GM23248 (cell line): ENCODE measurements around the gene ZNF326.
"Not testable (repeated sequence)": the region's sequence is repeated elsewhere in the genome, so short reads cannot be mapped to it uniquely, and the experiment has no call there.

Experiments
- EZH2 ChIP-seq: fragments of 200-600 bp; sonication (generic); IDR thresholded peaks from 2 replicates; pipeline ENCODE4 v1.6.1; 2018; ENCODE audit warnings: antibody characterized with exemption, mild to moderate bottlenecking; ENCODE audit not compliant: insufficient read depth, poor library complexity, severe bottlenecking
- EZH2phosphoT487 ChIP-seq: fragments of 200-600 bp; sonication (generic); IDR thresholded peaks from 2 replicates; pipeline ENCODE4 v1.6.1; 2018; ENCODE audit warnings: antibody characterized with exemption, moderate library complexity, mild to moderate bottlenecking, low read depth; ENCODE audit not compliant: insufficient read depth

DNA sequence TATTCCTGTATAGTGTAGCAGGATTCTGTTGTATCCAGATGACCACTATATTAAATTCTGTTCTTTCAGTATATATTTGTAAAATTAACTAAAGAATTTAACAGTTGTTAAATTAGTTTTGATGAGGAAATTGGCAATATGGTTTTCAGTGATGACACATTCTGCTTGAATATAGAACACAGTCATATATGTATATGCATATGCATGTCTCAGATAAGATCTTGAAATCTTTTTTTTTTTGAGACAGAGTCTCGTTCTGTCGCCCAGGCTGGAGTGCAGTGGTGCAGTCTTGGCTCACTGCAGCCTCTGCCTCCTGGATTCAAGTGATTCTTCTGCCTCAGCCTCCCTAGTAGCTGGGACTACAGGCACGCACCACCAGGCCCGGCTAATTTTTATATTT lies 2.2 kb downstream of the ZNF326 start:
- not testable (repeated sequence) for TF ChIP-seq EZH2, EZH2phosphoT487
